SH-SY5Y (cell line): ENCODE measurements around the gene FADS6.

Experiments
- GATA2 ChIP-seq: IDR thresholded peaks from 2 replicates; pipeline ENCODE4 v1.6.1; 2011; ENCODE audit warnings: mild to moderate bottlenecking, low read depth, low read length
- GATA3 ChIP-seq: IDR thresholded peaks from 2 replicates; pipeline ENCODE4 v1.6.1; 2011; ENCODE audit warnings: low read depth, mild to moderate bottlenecking, low read length, moderate library complexity

GRCh38 chr17:74925242-74925641 lies 31.8 kb upstream of the FADS6 start:
- TF ChIP-seq GATA3 = no peak
- no peak for TF ChIP-seq GATA2
